Measurements from ENCODE around the gene PJVK. TPM values are rescaled to one million over a fixed set of nuclear protein-coding genes. Genes with fewer than 3 reads are reported as not detected.

PJVK gene
- total RNA-seq, 4 donors from 2014 or later = 5.3 to 8.8 (median 6.9) TPM

DNA sequence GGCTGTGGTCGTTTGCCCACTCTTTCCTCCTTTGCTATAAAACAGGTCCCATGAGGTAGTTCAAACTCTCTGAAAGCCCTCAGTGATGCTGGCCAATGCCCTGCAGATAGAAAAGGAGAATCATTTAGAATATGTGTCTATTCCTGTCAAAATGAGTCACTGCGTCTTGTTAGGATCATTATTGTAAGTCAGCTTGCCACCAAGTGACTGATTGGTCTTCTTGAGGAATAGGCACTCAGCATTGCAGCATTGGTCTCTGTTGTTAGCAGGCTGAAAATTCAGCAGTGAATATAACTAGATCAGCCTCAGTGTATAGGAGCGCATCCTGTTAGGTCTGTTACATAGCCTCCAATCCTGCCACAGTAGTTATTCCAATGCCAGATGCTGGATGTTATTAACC is 29.1 kb upstream of the PJVK start:
- TF ChIP-seq, protein P1, sequence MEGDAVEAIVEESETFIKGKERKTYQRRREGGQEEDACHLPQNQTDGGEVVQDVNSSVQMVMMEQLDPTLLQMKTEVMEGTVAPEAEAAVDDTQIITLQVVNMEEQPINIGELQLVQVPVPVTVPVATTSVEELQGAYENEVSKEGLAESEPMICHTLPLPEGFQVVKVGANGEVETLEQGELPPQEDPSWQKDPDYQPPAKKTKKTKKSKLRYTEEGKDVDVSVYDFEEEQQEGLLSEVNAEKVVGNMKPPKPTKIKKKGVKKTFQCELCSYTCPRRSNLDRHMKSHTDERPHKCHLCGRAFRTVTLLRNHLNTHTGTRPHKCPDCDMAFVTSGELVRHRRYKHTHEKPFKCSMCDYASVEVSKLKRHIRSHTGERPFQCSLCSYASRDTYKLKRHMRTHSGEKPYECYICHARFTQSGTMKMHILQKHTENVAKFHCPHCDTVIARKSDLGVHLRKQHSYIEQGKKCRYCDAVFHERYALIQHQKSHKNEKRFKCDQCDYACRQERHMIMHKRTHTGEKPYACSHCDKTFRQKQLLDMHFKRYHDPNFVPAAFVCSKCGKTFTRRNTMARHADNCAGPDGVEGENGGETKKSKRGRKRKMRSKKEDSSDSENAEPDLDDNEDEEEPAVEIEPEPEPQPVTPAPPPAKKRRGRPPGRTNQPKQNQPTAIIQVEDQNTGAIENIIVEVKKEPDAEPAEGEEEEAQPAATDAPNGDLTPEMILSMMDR (IDR thresholded peaks at IDR 0.05; ENCODE audit: low read depth) = no peak

DNA sequence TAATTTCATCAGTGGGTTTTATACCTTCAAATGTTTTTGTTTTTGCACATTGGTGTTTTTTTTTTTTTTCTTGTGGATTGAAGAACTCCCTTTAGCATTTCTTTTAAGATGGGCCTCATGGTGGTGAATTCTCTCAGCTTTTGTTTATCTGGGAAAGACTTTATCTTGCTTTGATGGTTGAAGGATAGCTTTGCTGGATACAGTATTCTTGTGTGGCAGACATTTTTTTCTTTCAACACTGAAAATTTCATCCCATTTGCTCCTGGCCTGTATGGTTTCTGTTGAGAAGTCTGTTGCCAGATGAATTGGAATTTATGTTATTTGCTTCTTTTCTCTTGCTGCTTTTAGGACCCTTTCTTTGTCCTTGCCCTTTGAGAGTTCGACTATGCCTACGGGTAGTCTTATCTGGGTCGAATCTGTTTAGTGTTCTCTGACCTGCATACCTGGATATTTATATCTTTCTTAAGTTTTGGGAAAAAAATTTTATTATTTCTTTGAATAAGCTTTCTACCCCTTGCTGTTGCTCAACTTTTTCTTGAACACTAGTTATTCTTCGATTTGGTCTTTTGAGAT is 25.8 kb upstream of the PJVK start:
- TF ChIP-seq, protein P1 (IDR thresholded peaks at IDR 0.05; ENCODE audit: low read depth) = no peak

DNA sequence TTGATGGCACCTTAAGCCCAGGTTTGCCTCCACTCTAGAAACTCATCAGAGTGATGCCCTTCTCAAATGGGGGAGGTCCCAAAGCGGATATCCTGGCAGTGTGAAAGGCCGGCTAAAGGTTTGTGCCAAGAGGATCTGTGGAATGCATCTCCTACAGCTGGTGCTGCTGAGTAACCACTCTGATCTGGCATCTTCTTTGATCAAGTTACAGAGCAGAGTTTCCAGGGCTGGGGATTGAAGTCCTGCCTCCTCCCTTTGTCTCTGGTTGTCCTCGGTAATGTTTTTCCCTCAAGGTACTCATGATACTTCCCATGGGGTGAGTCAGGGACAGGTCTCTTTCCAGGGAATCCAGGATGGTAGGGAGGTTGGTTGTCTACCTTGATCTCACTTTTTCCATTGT is 24.8 kb upstream of the PJVK start:
- TF ChIP-seq, protein P1 (IDR thresholded peaks at IDR 0.05; ENCODE audit: low read depth) = no peak

DNA sequence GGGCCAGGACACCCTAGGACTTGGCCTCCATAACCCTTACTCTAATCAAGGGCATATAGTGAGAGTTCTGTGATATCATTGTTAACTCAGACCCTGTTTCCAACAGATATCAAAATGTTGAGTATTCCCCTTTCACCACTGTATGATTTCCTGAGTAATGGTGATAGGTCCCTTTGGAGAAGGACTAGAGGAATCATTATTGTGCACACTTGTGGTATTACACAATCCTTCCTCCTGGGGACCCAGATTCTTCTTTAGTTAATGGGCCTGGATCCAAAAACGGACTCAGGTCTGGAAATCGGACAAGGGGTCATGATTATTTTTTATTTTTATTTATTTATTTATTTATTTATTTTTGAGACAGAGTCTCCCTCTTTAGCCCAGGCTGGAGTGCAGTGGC is 23.7 kb upstream of the PJVK start:
- TF ChIP-seq, protein P1 (IDR thresholded peaks at IDR 0.05; ENCODE audit: low read depth) = no peak

DNA sequence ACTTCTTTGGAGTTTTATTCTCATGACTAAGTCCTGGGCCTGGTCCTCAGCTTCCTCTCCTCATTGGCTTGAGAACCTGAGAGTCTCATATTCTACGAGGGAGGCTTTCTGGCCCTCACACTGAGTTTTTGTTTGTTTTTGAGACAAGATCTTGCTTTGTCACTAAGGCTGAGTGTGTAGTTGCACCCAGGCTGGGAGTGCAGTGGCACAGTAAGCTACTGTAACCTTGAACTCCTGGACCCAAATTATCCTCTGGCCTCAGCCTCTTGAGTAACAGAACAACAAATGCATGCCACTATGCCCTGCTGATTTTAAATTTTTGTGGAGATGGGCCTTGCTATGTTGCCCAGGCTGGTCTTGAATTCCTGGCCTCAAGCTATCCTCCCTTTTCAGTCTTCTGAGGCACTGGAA is 22.8 kb upstream of the PJVK start:
- TF ChIP-seq, protein P1 (IDR thresholded peaks at IDR 0.05; ENCODE audit: low read depth) = no peak

DNA sequence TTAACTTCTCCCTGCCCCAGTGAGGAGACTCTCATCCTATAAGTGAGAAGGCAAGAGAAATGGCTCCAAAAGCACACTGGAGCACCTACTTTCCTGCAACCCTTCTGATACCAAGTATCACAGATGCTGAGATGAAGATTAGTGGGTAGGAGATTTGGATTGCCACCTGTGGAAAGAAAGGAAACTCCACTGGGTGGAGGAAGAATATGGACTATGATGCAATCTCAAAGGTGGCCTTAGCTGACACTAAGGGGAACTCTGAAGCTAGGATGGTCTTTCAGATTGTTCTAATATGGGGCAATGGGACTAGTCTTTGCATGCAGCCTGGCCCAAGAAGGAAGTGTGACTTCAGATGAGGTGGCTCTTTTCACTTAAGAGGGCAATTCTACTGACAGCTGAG is 21.8 kb upstream of the PJVK start:
- TF ChIP-seq, protein P1 (IDR thresholded peaks at IDR 0.05; ENCODE audit: low read depth) = no peak

DNA sequence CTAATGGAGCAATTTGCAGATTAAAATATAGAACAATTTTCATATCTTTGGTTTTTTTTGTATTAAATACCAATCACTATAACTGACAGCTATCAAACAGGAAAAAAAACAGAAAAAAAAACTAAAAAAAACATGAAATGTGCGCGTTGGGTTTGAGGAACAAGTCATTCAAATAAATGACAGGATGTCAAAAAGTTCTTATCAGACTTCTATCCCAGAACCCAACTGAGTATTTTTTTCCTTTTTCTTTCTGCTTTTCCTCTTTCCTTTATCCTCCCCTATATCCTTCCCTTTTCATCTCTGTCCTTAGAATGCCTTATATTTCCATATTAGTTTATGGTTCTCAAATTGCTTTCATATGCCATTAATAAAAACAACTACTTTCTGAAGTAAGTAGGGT is 14.5 kb upstream of the PJVK start:
- TF ChIP-seq, protein P1 (IDR thresholded peaks at IDR 0.05; ENCODE audit: low read depth) = no peak
